H1 (cell line): Measurements from ENCODE around the gene RHOC. TPM values are rescaled to one million over a fixed set of nuclear protein-coding genes. Genes with fewer than 3 reads are reported as not detected.
A peak's percentile ranks its signal among the peaks of the same experiment; 100 is the strongest.

ENCODE experiments used
- ATF3 ChIP-seq: IDR thresholded peaks from 2 replicates; pipeline ENCODE4 v1.6.1; 2011; ENCODE audit warnings: low read depth, mild to moderate bottlenecking, low read length; ENCODE audit not compliant: insufficient read depth
- BCL11A ChIP-seq, 2 experiments: IDR thresholded peaks; one replicate each; pipeline ENCODE4 v1.6.1; 2011; ENCODE audit warnings: low read depth in 2 of 2, low read length in 2 of 2, mild to moderate bottlenecking in 2 of 2
- BRCA1 ChIP-seq: IDR thresholded peaks from 2 replicates; pipeline ENCODE4 v1.6.1; 2012; ENCODE audit warnings: low read depth, low read length, improper control_type of control experiment
- CBX8 ChIP-seq: fragments of 300-800, 300-1000 bp; sonication (generic); IDR thresholded peaks from 2 replicates; pipeline ENCODE4 v1.7.1; 2016; ENCODE audit warnings: low read depth, low read length, borderline replicate concordance
- CHD1 ChIP-seq: IDR thresholded peaks from 2 replicates; pipeline ENCODE4 v1.6.1; 2012; ENCODE audit warnings: low read depth, low read length, improper control_type of control experiment
- CREB1 ChIP-seq: IDR thresholded peaks from 2 replicates; pipeline ENCODE4 v1.6.1; 2012; ENCODE audit warnings: inconsistent platforms
- EP300 ChIP-seq, 2 experiments: IDR thresholded peaks; 1 replicate in 1 of 2; 2 replicates in 1 of 2; pipeline ENCODE4 v1.6.1; 2011 to 2012; ENCODE audit warnings: low read depth in 2 of 2, low read length in 2 of 2, mild to moderate bottlenecking in 2 of 2, borderline replicate concordance in 1 of 2, inconsistent platforms in 1 of 2, moderate library complexity in 1 of 2
- EZH2 ChIP-seq: fragments of 200-600 bp; sonication (generic); IDR thresholded peaks from 2 replicates; pipeline ENCODE4 v1.7.1; 2012; ENCODE audit warnings: low read depth, mild to moderate bottlenecking, moderate library complexity, low read length, inconsistent platforms; ENCODE audit not compliant: severe bottlenecking
- FOSL1 ChIP-seq: IDR thresholded peaks from 2 replicates; pipeline ENCODE4 v1.6.1; 2011; ENCODE audit warnings: mild to moderate bottlenecking, low read depth, low read length, moderate library complexity; ENCODE audit not compliant: insufficient read depth
- GABPA ChIP-seq: IDR thresholded peaks from 2 replicates; pipeline ENCODE4 v1.6.1; 2011; ENCODE audit warnings: mild to moderate bottlenecking, low read length, moderate library complexity, borderline replicate concordance; ENCODE audit not compliant: insufficient read depth
- JUN ChIP-seq: IDR thresholded peaks from 2 replicates; pipeline ENCODE4 v1.6.1; 2011; ENCODE audit warnings: low read depth, mild to moderate bottlenecking, improper control_type of control experiment, low read length
- NANOG ChIP-seq: IDR thresholded peaks from 2 replicates; pipeline ENCODE4 v1.6.1; 2011; ENCODE audit warnings: low read length, low read depth, mild to moderate bottlenecking, inconsistent platforms; ENCODE audit not compliant: insufficient read depth, poor library complexity, severe bottlenecking
- PHF8 ChIP-seq: fragments of 200-600 bp; sonication (generic); conservative IDR thresholded peaks from 2 replicates; pipeline ENCODE4 v1.7.1; 2012; ENCODE audit warnings: low read depth, mild to moderate bottlenecking, inconsistent platforms, low read length, moderate library complexity
- POLR2AphosphoS5 ChIP-seq: IDR thresholded peaks from 2 replicates; pipeline ENCODE4 v1.6.1; 2011; ENCODE audit warnings: low read depth, low read length
- RBBP5 ChIP-seq: IDR thresholded peaks from 2 replicates; pipeline ENCODE4 v1.7.1; 2012; ENCODE audit warnings: low read depth, mild to moderate bottlenecking, inconsistent platforms, low read length, moderate library complexity, borderline replicate concordance
- SIRT6 ChIP-seq: IDR thresholded peaks from one replicate; pipeline ENCODE4 v1.7.1; 2012; ENCODE audit warnings: low read length, inconsistent platforms
- SIX5 ChIP-seq: IDR thresholded peaks from 2 replicates; pipeline ENCODE4 v1.6.1; 2011; ENCODE audit warnings: mild to moderate bottlenecking, low read depth, low read length
- SP4 ChIP-seq: IDR thresholded peaks from 2 replicates; pipeline ENCODE4 v1.6.1; 2012; ENCODE audit warnings: low read length, inconsistent platforms
- SUZ12 ChIP-seq: fragments of 200-600 bp; sonication (generic); IDR thresholded peaks from 2 replicates; pipeline ENCODE4 v1.6.1; 2012; ENCODE audit warnings: mild to moderate bottlenecking, inconsistent platforms, low read length, moderate library complexity, mixed read lengths
- TCF12 ChIP-seq: IDR thresholded peaks from 2 replicates; pipeline ENCODE4 v1.6.1; 2011; ENCODE audit warnings: low read depth, mild to moderate bottlenecking, low read length
- USF2 ChIP-seq: IDR thresholded peaks from 2 replicates; pipeline ENCODE4 v1.6.1; 2011; ENCODE audit warnings: low read length, improper control_type of control experiment
- polyA plus RNA-seq, 7 experiments: library from polyadenylated mRNA; depleted of rRNA in 3 of 7; stranded (reverse) in 5 of 7; unstranded in 2 of 7; fragments of >200 nt in 5 of 7; fragments of 200-250 nt in 2 of 7; gene quantifications; 1 replicate in 5 of 7; 2 replicates in 1 of 7; 4 replicates in 1 of 7; pipeline versions ENCODE4 v1.2.1 to v1.2.3, GENCODE V29; 2011 to 2013; ENCODE audit warnings: missing spikeins in 2 of 7, mixed read lengths in 2 of 7
- total RNA-seq: library from RNA; stranded (reverse); fragmentation: NEBNext Ultra II Directional; extraction: Animal tissue kit (Norgen Biotek cat#: 25700); gene quantifications from 2 replicates; pipeline ENCODE4 v1.2.1, GENCODE V29; 2021

RHOC gene
- total and polyA plus RNA-seq, 2 of the 8 experiments (the other 6 are each of a cell fraction or from before 2014, with no cell fraction given) = 53.6 to 97.5 TPM

GRCh38 chr1:112704934-112705627, 1.8 kb downstream of the RHOC start (continued):
- TF ChIP-seq USF2 (no peak), RBBP5 (no peak), PHF8 (no peak), CREB1 (peak; percentile 35; the same call in 1 of the 2 replicates), BRCA1 (no peak), FOSL1 (no peak), CBX8 (no peak), SIX5 (no peak), JUN (no peak), SIRT6 (no peak), SUZ12 (no peak), POLR2AphosphoS5 (0 out of 2 replicates have a peak, but pooled peaks have one; percentile 48), EZH2 (no peak), CHD1 (no peak), EP300 (IDR thresholded peaks at IDR 0.05; ENCODE audit: borderline replicate concordance in 1 of 2, low read depth in 2 of 2, low read length in 2 of 2) (no peak), ATF3 (no peak), GABPA (no peak), SP4 (no peak), NANOG (no peak), TCF12 (no peak), BCL11A (IDR thresholded peaks at IDR 0.05; ENCODE audit: low read depth in 2 of 2, low read length in 2 of 2) (no peak)
- TF ChIP-seq, all 59 proteins: peak for 10
